Upper lobe of right lung (tissue), 1 donor: ENCODE results near the gene GAB3. TPM values are rescaled to one million over a fixed set of nuclear protein-coding genes. Genes with fewer than 3 reads are reported as not detected.
"Not testable (repeated sequence)": the region's sequence is repeated elsewhere in the genome, so short reads cannot be mapped to it uniquely, and the experiment has no call there.

Experiments
- ATAC-seq: fragments of 200-7000 bp; cut with Tn5 transposase; one replicate; pipeline ENCODE4 v1.9.1; 2020; ENCODE audit warnings: mild to moderate bottlenecking, moderate library complexity
- DNase-seq: peaks from one replicate; pipeline ENCODE4 v3.0.0-alpha.2; 2020
- H3K27ac ChIP-seq: fragments of 200-600 bp; one replicate; pipeline ENCODE4 v1.8.0; 2022
- H3K27me3 ChIP-seq: fragments of 200-600 bp; one replicate; pipeline ENCODE4 v1.8.0; 2022; ENCODE audit warnings: mild to moderate bottlenecking
- H3K36me3 ChIP-seq: fragments of 200-600 bp; one replicate; pipeline ENCODE4 v1.8.0; 2022
- H3K4me1 ChIP-seq: fragments of 200-600 bp; one replicate; pipeline ENCODE4 v1.8.0; 2022
- H3K4me3 ChIP-seq: fragments of 200-600 bp; one replicate; pipeline ENCODE4 v1.8.0; 2022; ENCODE audit warnings: mild to moderate bottlenecking
- H3K9me3 ChIP-seq: fragments of 200-600 bp; one replicate; pipeline ENCODE4 v1.8.0; 2022
- CTCF ChIP-seq: fragments of 200-600 bp; IDR thresholded peaks from one replicate; pipeline ENCODE4 v1.8.0; 2022; ENCODE audit warnings: antibody characterized with exemption
- intact Hi-C: fragments of 100-400 bp; cut with DNase I; formaldehyde crosslinking; loops from one replicate; pipeline ENCODE4 v1.11.0; 2022
- total RNA-seq: library from RNA; stranded (reverse); fragmentation: NEBNext Ultra II Directional; extraction: Animal tissue kit (Norgen Biotek cat#: 25700); gene quantifications from one replicate; pipeline ENCODE4 v1.2.1, GENCODE V29; 2021
- donor health status: DM: no; HTN: yes; CAD: no; lungs with severe emphysema.

Gene GAB3
- total RNA-seq, 1 donor from 2014 or later = 12.9 TPM

- no peak overlapping the region for H3K4me3 ChIP-seq
- no peaks in the 10 kb centered on the region for H3K4me1 ChIP-seq
- H3K27ac ChIP-seq = no peak overlapping the region
- no peak for TF ChIP-seq CTCF
- no peaks in the 10 kb centered on the region for H3K27me3 ChIP-seq
- H3K9me3 ChIP-seq = no peaks in the 10 kb centered on the region
- intact Hi-C loops = no loop called here
- ATAC-seq = no peak
- DNase-seq = no peak
- peaks cover 15% of the 10 kb centered on the region for H3K36me3 ChIP-seq
Observed at GRCh38 chrX:154695911-154696675, 54.8 kb downstream of the GAB3 start.

- Histone ChIP-seq H3K4me3 (no peak overlapping the region), H3K4me1 (no peaks in the 10 kb centered on the region), H3K27ac (no peak overlapping the region), H3K27me3 (no peaks in the 10 kb centered on the region), H3K9me3 (no peaks in the 10 kb centered on the region), H3K36me3 (peaks cover 8% of the 10 kb centered on the region)
- ATAC-seq (no peak), DNase-seq (no peak)
- intact Hi-C loops = no loop called here
- no peak for TF ChIP-seq CTCF
Observed at GRCh38 chrX:154693394-154693793, 57.5 kb downstream of the GAB3 start.

- H3K4me1 ChIP-seq, H3K4me3 ChIP-seq, H3K36me3 ChIP-seq, H3K27ac ChIP-seq, H3K9me3 ChIP-seq, intact Hi-C loops, H3K27me3 ChIP-seq, DNase-seq, ATAC-seq: not testable (repeated sequence)
Observed at GRCh38 chrX:154690438-154690837, 60.4 kb downstream of the GAB3 start.

GRCh38 chrX:154672084-154672483 is 78.8 kb downstream of the GAB3 start:
- DNase-seq, H3K9me3 ChIP-seq, H3K4me3 ChIP-seq, ATAC-seq, H3K27me3 ChIP-seq, H3K36me3 ChIP-seq, H3K4me1 ChIP-seq, H3K27ac ChIP-seq, intact Hi-C loops: not testable (repeated sequence)

GRCh38 chrX:154670848-154671247 is 80.0 kb downstream of the GAB3 start:
- intact Hi-C loops, H3K9me3 ChIP-seq, H3K27ac ChIP-seq, H3K27me3 ChIP-seq, ATAC-seq, H3K4me1 ChIP-seq, DNase-seq, H3K4me3 ChIP-seq, H3K36me3 ChIP-seq: not testable (repeated sequence)

- Histone ChIP-seq H3K27me3 (no peaks in the 10 kb centered on the region), H3K4me3 (no peak overlapping the region), H3K36me3 (no peaks in the 10 kb centered on the region), H3K9me3 (no peaks in the 10 kb centered on the region), H3K4me1 (no peaks in the 10 kb centered on the region), H3K27ac (no peak overlapping the region)
- no peak for TF ChIP-seq CTCF
- intact Hi-C loops = no loop called here
- DNase-seq = no peak
- ATAC-seq = no peak
Observed at GRCh38 chrX:154661899-154662298, 89.0 kb downstream of the GAB3 start.

GRCh38 chrX:154661170-154661569 is 89.7 kb downstream of the GAB3 start:
- TF ChIP-seq CTCF = no peak
- ATAC-seq = peak; percentile 30
- Histone ChIP-seq H3K4me1 (no peaks in the 10 kb centered on the region), H3K4me3 (no peak overlapping the region), H3K27me3 (no peaks in the 10 kb centered on the region), H3K27ac (no peak overlapping the region), H3K36me3 (no peaks in the 10 kb centered on the region), H3K9me3 (no peaks in the 10 kb centered on the region)
- DNase-seq = no peak
- intact Hi-C loops = no loop called here
